Caco-2 (cell line): ENCODE results near the gene CSF3R. TPM values are rescaled to one million over a fixed set of nuclear protein-coding genes. Genes with fewer than 3 reads are reported as not detected.

Experiments used
- BruUV-seq: library from RNA; stranded (reverse); fragments of 400-500 nt; replicated peaks from 2 replicates; lab custom pipeline; 2021; lab: Mats Ljungman, UMichigan
- CTCF ChIA-PET: fragments of 300-600 bp; sonication (Branson Sonifier 250); formaldehyde crosslinking; loops from one replicate; lab custom pipeline; 2022; ENCODE audit warnings: antibody characterized with exemption; lab: Charles Lee
- POLR2A ChIA-PET: fragments of 300-600 bp; sonication (Branson Sonifier 250); formaldehyde crosslinking; loops from one replicate; lab custom pipeline; 2022; ENCODE audit warnings: antibody characterized with exemption; lab: Charles Lee
- DNase-seq, 2 experiments: peaks; one replicate each; pipeline versions ENCODE4 v3.0.0 to v3.0.0-alpha.2; 2020 to 2022
- H3K27me3 ChIP-seq: replicated peaks from 2 replicates; pipeline ENCODE4 v1.6.0; 2011; ENCODE audit warnings: low read length; ENCODE audit not compliant: control insufficient read depth, insufficient read depth
- H3K36me3 ChIP-seq: 2 replicates; pipeline ENCODE4 v1.5.1; 2011; ENCODE audit warnings: low read length; ENCODE audit not compliant: control insufficient read depth, insufficient read depth
- H3K4me1 ChIP-seq: fragments of 250-450 bp; sonication (Bioruptor Pico); 2 replicates; pipeline ENCODE4 v1.5.1; 2020; ENCODE audit warnings: mild to moderate bottlenecking
- H3K4me3 ChIP-seq: 2 replicates; pipeline ENCODE4 v1.5.1; 2011; ENCODE audit warnings: low read depth, mild to moderate bottlenecking, control low read depth, low read length
- H3K9me3 ChIP-seq: fragments of 250-450 bp; sonication (Bioruptor Pico); 2 replicates; pipeline ENCODE4 v1.5.1; 2020; ENCODE audit warnings: mild to moderate bottlenecking, moderate library complexity
- H3K27ac Mint-ChIP-seq: one replicate; pipeline ENCODE4 v1.8.0; 2022; ENCODE audit warnings: mixed read lengths; ENCODE audit not compliant: unreplicated experiment
- H3K27me3 Mint-ChIP-seq: one replicate; pipeline ENCODE4 v1.8.0; 2022; ENCODE audit warnings: mixed read lengths; ENCODE audit not compliant: insufficient read depth, unreplicated experiment
- H3K36me3 Mint-ChIP-seq: one replicate; pipeline ENCODE4 v1.8.0; 2022; ENCODE audit warnings: mild to moderate bottlenecking, mixed read lengths; ENCODE audit not compliant: insufficient read depth, unreplicated experiment
- H3K4me1 Mint-ChIP-seq: one replicate; pipeline ENCODE4 v1.8.0; 2022; ENCODE audit warnings: low read depth, mixed read lengths; ENCODE audit not compliant: unreplicated experiment
- H3K4me3 Mint-ChIP-seq: one replicate; pipeline ENCODE4 v1.8.0; 2022; ENCODE audit warnings: mild to moderate bottlenecking, moderate library complexity, mixed read lengths; ENCODE audit not compliant: unreplicated experiment
- H3K9me3 Mint-ChIP-seq: one replicate; pipeline ENCODE4 v1.8.0; 2022; ENCODE audit warnings: mixed read lengths; ENCODE audit not compliant: unreplicated experiment
- CTCF ChIP-seq, 2 experiments: fragments of 200-600 bp in 1 of 2; IDR thresholded peaks; 1 replicate in 1 of 2; 2 replicates in 1 of 2; pipeline versions ENCODE4 v1.5.1 to v1.8.0; 2011 to 2022; ENCODE audit warnings: antibody characterized with exemption in 1 of 2, control low read depth in 1 of 2, inconsistent platforms in 1 of 2, low read depth in 1 of 2, low read length in 1 of 2, mild to moderate bottlenecking in 1 of 2, moderate library complexity in 1 of 2; ENCODE audit not compliant: insufficient read depth in 1 of 2, severe bottlenecking in 1 of 2, unreplicated experiment in 1 of 2
- intact Hi-C: fragments of 100-400 bp; cut with micrococcal nuclease; formaldehyde crosslinking; loops from one replicate; pipeline ENCODE4 v1.10.0; 2022; ENCODE audit not compliant: unreplicated experiment
- total RNA-seq: library from RNA; stranded (reverse); gene quantifications from 2 replicates; pipeline ENCODE4 v1.2.3, GENCODE V29; 2022

Gene CSF3R
- total RNA-seq, 1 experiment from 2014 or later: 1.4 TPM

- BruUV-seq: no TSS peak
- CTCF ChIA-PET: no interaction called here
- no peak for TF ChIP-seq CTCF (IDR thresholded peaks at IDR 0.05; ENCODE audit: insufficient read depth in 1 of 2, low read depth in 1 of 2, low read length in 1 of 2, severe bottlenecking in 1 of 2, unreplicated experiment in 1 of 2)
These were observed 40.5 kb upstream of the CSF3R start for GRCh38 chr1:36523230-36523495.

GRCh38 chr1:36522461-36523229, 39.9 kb upstream of the CSF3R start:
- no peak overlapping the region for H3K27ac Mint-ChIP-seq
- intact Hi-C loops: no loop called here
- no peaks in the 10 kb centered on the region for H3K36me3 Mint-ChIP-seq
- POLR2A ChIA-PET: no interaction called here
- no peaks in the 10 kb centered on the region for H3K4me1 Mint-ChIP-seq
- Histone ChIP-seq H3K36me3 (no peaks in the 10 kb centered on the region), H3K27me3 (no peaks in the 10 kb centered on the region), H3K9me3 (no peaks in the 10 kb centered on the region), H3K4me1 (no peaks in the 10 kb centered on the region), H3K4me3 (no peak overlapping the region)
- H3K27me3 Mint-ChIP-seq: peaks cover 3% of the 10 kb centered on the region
- H3K9me3 Mint-ChIP-seq: no peaks in the 10 kb centered on the region
- DNase-seq: no peak
- no peak for TF ChIP-seq CTCF (IDR thresholded peaks at IDR 0.05; ENCODE audit: insufficient read depth in 1 of 2, low read depth in 1 of 2, low read length in 1 of 2, severe bottlenecking in 1 of 2, unreplicated experiment in 1 of 2)
- H3K4me3 Mint-ChIP-seq: no peak overlapping the region
- CTCF ChIA-PET: no interaction called here
- BruUV-seq: no TSS peak

More at GRCh38 chr1:36523230-36523495, 40.5 kb upstream of the CSF3R start:
- no peak for DNase-seq
- Mint-ChIP-seq H3K27ac (no peak overlapping the region), H3K27me3 (peaks cover 3% of the 10 kb centered on the region), H3K36me3 (no peaks in the 10 kb centered on the region), H3K4me1 (no peaks in the 10 kb centered on the region), H3K4me3 (no peak overlapping the region), H3K9me3 (no peaks in the 10 kb centered on the region)
- POLR2A ChIA-PET: no interaction called here
- H3K27me3 ChIP-seq: no peaks in the 10 kb centered on the region
- no peaks in the 10 kb centered on the region for H3K4me1 ChIP-seq
- H3K36me3 ChIP-seq: no peaks in the 10 kb centered on the region
- intact Hi-C loops: no loop called here
- H3K9me3 ChIP-seq: no peaks in the 10 kb centered on the region
- H3K4me3 ChIP-seq: no peak overlapping the region

GRCh38 chr1:36522021-36522420, 39.3 kb upstream of the CSF3R start:
- Mint-ChIP-seq H3K4me3 (no peak overlapping the region), H3K4me1 (no peaks in the 10 kb centered on the region), H3K36me3 (no peaks in the 10 kb centered on the region), H3K9me3 (no peaks in the 10 kb centered on the region), H3K27ac (no peak overlapping the region), H3K27me3 (no peaks in the 10 kb centered on the region)
- Histone ChIP-seq H3K4me1 (no peaks in the 10 kb centered on the region), H3K36me3 (no peaks in the 10 kb centered on the region), H3K27me3 (no peaks in the 10 kb centered on the region), H3K9me3 (no peaks in the 10 kb centered on the region), H3K4me3 (no peak overlapping the region)
- ChIA-PET POLR2A (no interaction called here), CTCF (no interaction called here)
- DNase-seq: no peak
- BruUV-seq: no TSS peak
- TF ChIP-seq CTCF (IDR thresholded peaks at IDR 0.05; ENCODE audit: insufficient read depth in 1 of 2, low read depth in 1 of 2, low read length in 1 of 2, severe bottlenecking in 1 of 2, unreplicated experiment in 1 of 2): no peak
- intact Hi-C loops: no loop called here
